Measurements from ENCODE around the gene ZNF3. TPM values are rescaled to one million over a fixed set of nuclear protein-coding genes. Genes with fewer than 3 reads are reported as not detected.
"Not testable (repeated sequence)": the region's sequence is repeated elsewhere in the genome, so short reads cannot be mapped to it uniquely, and the experiment has no call there.

The ZNF3 gene
- 47.7 and 51.4 TPM in 2 replicates for total RNA-seq (2014; rRNA removed; shearing (Covaris generic); ENCODE audit: low replicate concordance)

GRCh38 chr7:100081535-100082102, at the start of gene ZNF3:
Gene ZNF3, minus strand, starts transcription at chr7:100081723. Its CDS starts 4,366 bp downstream, at chr7:100077357.
- DNase-seq (ENCODE audit: low read depth), result peak; percentile 99
- in situ Hi-C loops (cut with HindIII; ENCODE audit: low pct_unique_long_range_greater_than_20kb, low sequenced_read_pairs), result no loop called here

- peak; percentile 45 for DNase-seq (ENCODE audit: low read depth)
- in situ Hi-C loops (cut with HindIII; ENCODE audit: low pct_unique_long_range_greater_than_20kb, low sequenced_read_pairs), result no loop called here
These were observed 49.3 kb upstream of the ZNF3 start for GRCh38 chr7:100130608-100131453.

GRCh38 chr7:100130220-100130607, 48.7 kb upstream of the ZNF3 start:
- DNase-seq (ENCODE audit: low read depth), result not testable (repeated sequence)

GRCh38 chr7:100128637-100128963, 47.1 kb upstream of the ZNF3 start:
- in situ Hi-C loops (cut with HindIII; ENCODE audit: low pct_unique_long_range_greater_than_20kb, low sequenced_read_pairs), result no loop called here
- no peak for DNase-seq (ENCODE audit: low read depth)

More at GRCh38 chr7:100130220-100130607, 48.7 kb upstream of the ZNF3 start:
- in situ Hi-C loops (cut with HindIII; ENCODE audit: low pct_unique_long_range_greater_than_20kb, low sequenced_read_pairs), result not testable (repeated sequence)

- no peak for DNase-seq (ENCODE audit: low read depth)
- in situ Hi-C loops (cut with HindIII; ENCODE audit: low pct_unique_long_range_greater_than_20kb, low sequenced_read_pairs), result no loop called here
These were observed 46.5 kb upstream of the ZNF3 start for GRCh38 chr7:100127866-100128636.

GRCh38 chr7:100126931-100127865, 45.7 kb upstream of the ZNF3 start, which contains the start of gene MBLAC1:
Gene MBLAC1, plus strand, starts transcription at chr7:100126967. Its CDS starts 429 bp downstream, at chr7:100127396.
- peak; percentile 81 for DNase-seq (ENCODE audit: low read depth)
- in situ Hi-C loops (cut with HindIII; ENCODE audit: low pct_unique_long_range_greater_than_20kb, low sequenced_read_pairs), result no loop called here

GRCh38 chr7:100126239-100126930, 44.9 kb upstream of the ZNF3 start:
- DNase-seq (ENCODE audit: low read depth), result no peak
- in situ Hi-C loops (cut with HindIII; ENCODE audit: low pct_unique_long_range_greater_than_20kb, low sequenced_read_pairs), result no loop called here

GRCh38 chr7:100124301-100125230, 43.0 kb upstream of the ZNF3 start:
- in situ Hi-C loops (cut with HindIII; ENCODE audit: low pct_unique_long_range_greater_than_20kb, low sequenced_read_pairs), result no loop called here
- DNase-seq (ENCODE audit: low read depth), result no peak

GRCh38 chr7:100122568-100122967, 41.0 kb upstream of the ZNF3 start:
- in situ Hi-C loops (cut with HindIII; ENCODE audit: low pct_unique_long_range_greater_than_20kb, low sequenced_read_pairs), result no loop called here
- DNase-seq (ENCODE audit: low read depth), result no peak

- no peak for DNase-seq (ENCODE audit: low read depth)
- in situ Hi-C loops (cut with HindIII; ENCODE audit: low pct_unique_long_range_greater_than_20kb, low sequenced_read_pairs), result no loop called here
These were observed 40.5 kb upstream of the ZNF3 start for GRCh38 chr7:100122067-100122466.

GRCh38 chr7:100120733-100121036, 39.2 kb upstream of the ZNF3 start:
- in situ Hi-C loops (cut with HindIII; ENCODE audit: low pct_unique_long_range_greater_than_20kb, low sequenced_read_pairs), result no loop called here
- DNase-seq (ENCODE audit: low read depth), result no peak

- in situ Hi-C loops (cut with HindIII; ENCODE audit: low pct_unique_long_range_greater_than_20kb, low sequenced_read_pairs), result no loop called here
These were observed 38.6 kb upstream of the ZNF3 start for GRCh38 chr7:100119970-100120732.

GRCh38 chr7:100119072-100119969, 37.8 kb upstream of the ZNF3 start, which contains the start of the genes CNPY4 and TAF6:
Gene CNPY4, plus strand, starts transcription at chr7:100119634. Its CDS starts 111 bp downstream, at chr7:100119745.
Gene TAF6, minus strand, starts transcription at chr7:100119358. Its CDS starts 5,149 bp downstream, at chr7:100114209.
- in situ Hi-C loops (cut with HindIII; ENCODE audit: low pct_unique_long_range_greater_than_20kb, low sequenced_read_pairs), result no loop called here

More at GRCh38 chr7:100119970-100120732, 38.6 kb upstream of the ZNF3 start:
- DNase-seq (ENCODE audit: low read depth), result no peak

GRCh38 chr7:100118388-100119071, 37.0 kb upstream of the ZNF3 start:
- in situ Hi-C loops (cut with HindIII; ENCODE audit: low pct_unique_long_range_greater_than_20kb, low sequenced_read_pairs), result no loop called here
- no peak for DNase-seq (ENCODE audit: low read depth)

More at GRCh38 chr7:100119072-100119969, 37.8 kb upstream of the ZNF3 start, which contains the start of the genes CNPY4 and TAF6:
- peak; percentile 89 for DNase-seq (ENCODE audit: low read depth)

Data from Caki2 (cell line).